Esophagus muscularis mucosa (tissue), 4 donors: ENCODE results near the gene TP53RK.

Experiments used
- EP300 ChIP-seq: sonication (generic); formaldehyde crosslinking; IDR thresholded peaks from one replicate; pipeline ENCODE4 v1.6.1; 2017; ENCODE audit warnings: antibody characterized with exemption
- POLR2A ChIP-seq: fragments of 450-650 bp; IDR thresholded peaks from one replicate; pipeline ENCODE4 v1.6.1; 2017; ENCODE audit warnings: antibody characterized with exemption, moderate library complexity, mild to moderate bottlenecking, low read depth
- TF ChIP-seq, protein P1 (sequence below), 3 experiments: fragments of 200-600 bp in 2 of 3; fragments of 450-650 bp in 1 of 3; sonication (generic) in 2 of 3; IDR thresholded peaks; one replicate each; pipeline ENCODE4 v1.5.1; 2017 to 2019; ENCODE audit warnings: antibody characterized with exemption in 3 of 3, mild to moderate bottlenecking in 2 of 3, moderate library complexity in 1 of 3

DNA sequence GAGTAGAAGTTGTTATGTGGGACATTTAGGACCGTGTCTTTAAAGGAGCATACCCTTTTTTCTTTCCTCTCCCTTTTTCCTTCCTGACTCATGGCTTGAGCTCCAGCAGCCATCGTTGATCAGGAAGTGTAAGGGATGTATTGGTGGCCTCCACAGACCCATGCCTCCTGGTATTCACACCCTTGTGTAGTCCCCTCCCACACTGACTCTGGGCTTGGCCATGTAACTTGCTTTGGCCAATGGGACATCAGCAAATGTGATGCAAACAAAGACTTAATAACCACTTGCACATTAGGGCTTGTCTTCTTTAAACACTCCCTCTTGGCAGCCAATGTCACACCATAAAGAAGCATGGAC lies 19.0 kb downstream of the TP53RK start:
- TF ChIP-seq EP300 (no peak), POLR2A (no peak)
- TF ChIP-seq, protein P1, sequence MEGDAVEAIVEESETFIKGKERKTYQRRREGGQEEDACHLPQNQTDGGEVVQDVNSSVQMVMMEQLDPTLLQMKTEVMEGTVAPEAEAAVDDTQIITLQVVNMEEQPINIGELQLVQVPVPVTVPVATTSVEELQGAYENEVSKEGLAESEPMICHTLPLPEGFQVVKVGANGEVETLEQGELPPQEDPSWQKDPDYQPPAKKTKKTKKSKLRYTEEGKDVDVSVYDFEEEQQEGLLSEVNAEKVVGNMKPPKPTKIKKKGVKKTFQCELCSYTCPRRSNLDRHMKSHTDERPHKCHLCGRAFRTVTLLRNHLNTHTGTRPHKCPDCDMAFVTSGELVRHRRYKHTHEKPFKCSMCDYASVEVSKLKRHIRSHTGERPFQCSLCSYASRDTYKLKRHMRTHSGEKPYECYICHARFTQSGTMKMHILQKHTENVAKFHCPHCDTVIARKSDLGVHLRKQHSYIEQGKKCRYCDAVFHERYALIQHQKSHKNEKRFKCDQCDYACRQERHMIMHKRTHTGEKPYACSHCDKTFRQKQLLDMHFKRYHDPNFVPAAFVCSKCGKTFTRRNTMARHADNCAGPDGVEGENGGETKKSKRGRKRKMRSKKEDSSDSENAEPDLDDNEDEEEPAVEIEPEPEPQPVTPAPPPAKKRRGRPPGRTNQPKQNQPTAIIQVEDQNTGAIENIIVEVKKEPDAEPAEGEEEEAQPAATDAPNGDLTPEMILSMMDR (IDR thresholded peaks at IDR 0.05), result no peak
